Activated T-helper 1 cell treated with anti-CD3 and anti-CD28 coated beads, Interleukin-12 subunit alpha, Interleukin-12 subunit beta, Interleukin-2, Interleukin-4 antibody, amounts not matched to agents 30 ng/mL and 10 ng/mL and 1 ng/mL, durations not matched to agents 14 hours and 24 hours and 36 hours (primary cell): ENCODE measurements around the gene GNG14. TPM values are rescaled to one million over a fixed set of nuclear protein-coding genes. Genes with fewer than 3 reads are reported as not detected.
"Not testable (repeated sequence)": the region's sequence is repeated elsewhere in the genome, so short reads cannot be mapped to it uniquely, and the experiment has no call there.

Source experiments
- DNase-seq: peaks from one replicate; pipeline ENCODE4 v3.0.0; 2021; ENCODE audit warnings: low spot score
- H3K27ac Mint-ChIP-seq: one replicate; pipeline ENCODE4 v1.8.0; 2021; ENCODE audit warnings: mild to moderate bottlenecking, mixed read lengths
- H3K27me3 Mint-ChIP-seq: one replicate; pipeline ENCODE4 v1.8.0; 2022; ENCODE audit warnings: mild to moderate bottlenecking, moderate library complexity, mixed read lengths; ENCODE audit not compliant: insufficient read depth
- H3K36me3 Mint-ChIP-seq: one replicate; pipeline ENCODE4 v1.8.0; 2021; ENCODE audit warnings: low read depth, mixed read lengths
- H3K4me1 Mint-ChIP-seq: one replicate; pipeline ENCODE4 v1.8.0; 2021; ENCODE audit warnings: low read depth, mixed read lengths
- H3K4me3 Mint-ChIP-seq: one replicate; pipeline ENCODE4 v1.8.0; 2021; ENCODE audit warnings: mild to moderate bottlenecking, moderate library complexity, mixed read lengths
- H3K9me3 Mint-ChIP-seq: one replicate; pipeline ENCODE4 v1.8.0; 2021; ENCODE audit warnings: mixed read lengths
- intact Hi-C: fragments of 100-400 bp; cut with micrococcal nuclease; formaldehyde crosslinking; loops from one replicate; pipeline ENCODE4 v1.15.1; 2024
- total RNA-seq: library from RNA; stranded (reverse); gene quantifications from 2 replicates; pipeline ENCODE4 v1.2.3, GENCODE V29; 2022

Gene GNG14
- total RNA-seq, 1 donor from 2014 or later: 0.73 TPM

GRCh38 chr19:12706332-12706718 lies 18.5 kb downstream of the GNG14 start:
- H3K36me3 Mint-ChIP-seq: peaks cover 40% of the 10 kb centered on the region
- no peaks in the 10 kb centered on the region for H3K27me3 Mint-ChIP-seq
- intact Hi-C loops: no loop called here
- H3K4me3 Mint-ChIP-seq: no peak overlapping the region
- H3K27ac Mint-ChIP-seq: no peak overlapping the region
- no peaks in the 10 kb centered on the region for H3K4me1 Mint-ChIP-seq
- H3K9me3 Mint-ChIP-seq: no peaks in the 10 kb centered on the region
- DNase-seq: no peak

GRCh38 chr19:12708641-12709040 lies 20.8 kb downstream of the GNG14 start:
- Mint-ChIP-seq H3K27ac (no peak overlapping the region), H3K27me3 (no peaks in the 10 kb centered on the region), H3K9me3 (no peaks in the 10 kb centered on the region), H3K36me3 (peaks cover 40% of the 10 kb centered on the region), H3K4me3 (no peak overlapping the region), H3K4me1 (no peaks in the 10 kb centered on the region)
- intact Hi-C loops: no loop called here
- DNase-seq: no peak

- Mint-ChIP-seq H3K27me3 (no peaks in the 10 kb centered on the region), H3K9me3 (no peaks in the 10 kb centered on the region), H3K4me3 (no peak overlapping the region), H3K4me1 (no peaks in the 10 kb centered on the region), H3K27ac (no peak overlapping the region), H3K36me3 (peaks cover 34% of the 10 kb centered on the region)
- no peak for DNase-seq
- intact Hi-C loops: no loop called here
These were observed 23.4 kb downstream of the GNG14 start for GRCh38 chr19:12711187-12711586.

- H3K4me3 Mint-ChIP-seq, H3K27ac Mint-ChIP-seq, intact Hi-C loops, H3K4me1 Mint-ChIP-seq, DNase-seq, H3K9me3 Mint-ChIP-seq, H3K27me3 Mint-ChIP-seq: not testable (repeated sequence)
- peaks cover 36% of the 10 kb centered on the region for H3K36me3 Mint-ChIP-seq
These were observed 24.3 kb downstream of the GNG14 start for GRCh38 chr19:12712077-12712476.

- DNase-seq, H3K27ac Mint-ChIP-seq, H3K4me1 Mint-ChIP-seq, H3K27me3 Mint-ChIP-seq, H3K4me3 Mint-ChIP-seq, intact Hi-C loops, H3K9me3 Mint-ChIP-seq: not testable (repeated sequence)
- H3K36me3 Mint-ChIP-seq: peaks cover 36% of the 10 kb centered on the region
These were observed 25.5 kb downstream of the GNG14 start for GRCh38 chr19:12713304-12713703.

GRCh38 chr19:12715102-12715501 lies 27.3 kb downstream of the GNG14 start:
- intact Hi-C loops: no loop called here
- peaks cover 36% of the 10 kb centered on the region for H3K36me3 Mint-ChIP-seq
- no peak overlapping the region for H3K4me3 Mint-ChIP-seq

GRCh38 chr19:12715929-12716328 lies 28.1 kb downstream of the GNG14 start:
- Mint-ChIP-seq H3K4me1 (peaks cover 20% of the 10 kb centered on the region), H3K36me3 (peaks cover 36% of the 10 kb centered on the region), H3K9me3 (no peaks in the 10 kb centered on the region), H3K4me3 (no peak overlapping the region), H3K27me3 (no peaks in the 10 kb centered on the region), H3K27ac (no peak overlapping the region)
- no peak for DNase-seq
- intact Hi-C loops: no loop called here

More at GRCh38 chr19:12715102-12715501, 27.3 kb downstream of the GNG14 start:
- Mint-ChIP-seq H3K27me3 (no peaks in the 10 kb centered on the region), H3K4me1 (peaks cover 13% of the 10 kb centered on the region), H3K9me3 (no peaks in the 10 kb centered on the region), H3K27ac (no peak overlapping the region)
- no peak for DNase-seq

GRCh38 chr19:12720296-12720695 lies 32.5 kb downstream of the GNG14 start:
- no peaks in the 10 kb centered on the region for H3K27me3 Mint-ChIP-seq
- peak overlapping the region; percentile 89 for H3K4me3 Mint-ChIP-seq
- DNase-seq: no peak
- no peaks in the 10 kb centered on the region for H3K9me3 Mint-ChIP-seq
- H3K36me3 Mint-ChIP-seq: peaks cover 35% of the 10 kb centered on the region
- intact Hi-C loops: loop anchor here (1.0 to 5.0 kb wide), 3 partner anchors 57 to 108 kb away; partner anchors contain the start of genes HOOK2, ZNF490 and ZNF791
- H3K4me1 Mint-ChIP-seq: peaks cover 44% of the 10 kb centered on the region
- peak overlapping the region; percentile 81 for H3K27ac Mint-ChIP-seq

- intact Hi-C loops: loop anchor here (1.0 to 5.0 kb wide), 3 partner anchors 56 to 109 kb away; partner anchors contain the start of genes HOOK2, ZNF490 and ZNF791
- Mint-ChIP-seq H3K27ac (peak overlapping the region; percentile 91), H3K9me3 (no peaks in the 10 kb centered on the region), H3K4me1 (peaks cover 44% of the 10 kb centered on the region), H3K36me3 (peaks cover 31% of the 10 kb centered on the region), H3K27me3 (no peaks in the 10 kb centered on the region), H3K4me3 (peak overlapping the region; percentile 95)
- DNase-seq: no peak
These were observed 33.3 kb downstream of the GNG14 start for GRCh38 chr19:12720851-12721655.

GRCh38 chr19:12721656-12722565 lies 34.1 kb downstream of the GNG14 start:
- Mint-ChIP-seq H3K36me3 (peaks cover 30% of the 10 kb centered on the region), H3K27me3 (no peaks in the 10 kb centered on the region), H3K4me3 (peak overlapping the region; percentile 99), H3K27ac (peak overlapping the region; percentile 91), H3K4me1 (peaks cover 46% of the 10 kb centered on the region), H3K9me3 (no peaks in the 10 kb centered on the region)
- peak; percentile 33 for DNase-seq
- intact Hi-C loops: loop anchor here (1.0 to 5.0 kb wide), 8 partner anchors 15 to 171 kb away; partner anchors contain the start of genes DHPS, FBXW9, GET3 and HOOK2

GRCh38 chr19:12722566-12723380 lies 35.0 kb downstream of the GNG14 start:
- no peaks in the 10 kb centered on the region for H3K9me3 Mint-ChIP-seq
- DNase-seq: peak; percentile 91
- H3K36me3 Mint-ChIP-seq: peaks cover 32% of the 10 kb centered on the region
- H3K4me1 Mint-ChIP-seq: peaks cover 48% of the 10 kb centered on the region
- H3K4me3 Mint-ChIP-seq: peak overlapping the region; percentile 99
- H3K27ac Mint-ChIP-seq: peak overlapping the region; percentile 98
- intact Hi-C loops: loop anchor here (1.0 to 5.0 kb wide), 9 partner anchors 11 to 171 kb away; partner anchors contain the start of genes DHPS, FBXW9, GET3 and HOOK2
- no peaks in the 10 kb centered on the region for H3K27me3 Mint-ChIP-seq

- peak overlapping the region; percentile 99 for H3K4me3 Mint-ChIP-seq
- peaks cover 35% of the 10 kb centered on the region for H3K36me3 Mint-ChIP-seq
- no peaks in the 10 kb centered on the region for H3K27me3 Mint-ChIP-seq
- peaks cover 48% of the 10 kb centered on the region for H3K4me1 Mint-ChIP-seq
- DNase-seq: no peak
- peak overlapping the region; percentile 98 for H3K27ac Mint-ChIP-seq
- no peaks in the 10 kb centered on the region for H3K9me3 Mint-ChIP-seq
- intact Hi-C loops: loop anchor here (1.0 to 5.0 kb wide), 4 partner anchors 10 to 111 kb away; partner anchors contain the start of genes HOOK2, JUNB, ZNF490 and ZNF791
These were observed 35.5 kb downstream of the GNG14 start for GRCh38 chr19:12723381-12723640.
